Aorta (tissue), 5 donors: ENCODE data around the gene SUSD4. TPM values are rescaled to one million over a fixed set of nuclear protein-coding genes. Genes with fewer than 3 reads are reported as not detected.

Experiments
- ATAC-seq: fragments of 200-7000 bp; cut with Tn5 transposase; one replicate; pipeline ENCODE4 v1.9.1; 2022; ENCODE audit warnings: moderate library complexity; ENCODE audit not compliant: low FRiP score
- DNase-seq, 2 donors: peaks; one replicate each; pipeline ENCODE4 v3.0.0-alpha.2; 2020
- H3K27ac ChIP-seq, 2 donors: one replicate each; pipeline ENCODE4 v1.5.1; 2013; ENCODE audit warnings: low read length in 2 of 2, mild to moderate bottlenecking in 2 of 2, moderate library complexity in 2 of 2, control low read depth in 1 of 2, inconsistent platforms in 1 of 2, low read depth in 1 of 2
- H3K27me3 ChIP-seq, 2 donors: one replicate each; pipeline ENCODE4 v1.6.1; 2013; ENCODE audit warnings: control low read depth in 1 of 2, low read length in 1 of 2, mild to moderate bottlenecking in 1 of 2, moderate library complexity in 1 of 2; ENCODE audit not compliant: insufficient read depth in 2 of 2, control insufficient read depth in 1 of 2
- H3K36me3 ChIP-seq, 2 donors: one replicate each; pipeline ENCODE4 v1.6.1; 2013; ENCODE audit warnings: control low read depth in 1 of 2, low read length in 1 of 2, mild to moderate bottlenecking in 1 of 2; ENCODE audit not compliant: insufficient read depth in 2 of 2, control insufficient read depth in 1 of 2
- H3K4me1 ChIP-seq, 2 donors: one replicate each; pipeline ENCODE4 v1.6.1; 2013; ENCODE audit warnings: low read length in 2 of 2, control low read depth in 1 of 2, mild to moderate bottlenecking in 1 of 2, moderate library complexity in 1 of 2; ENCODE audit not compliant: insufficient read depth in 2 of 2, control insufficient read depth in 1 of 2
- H3K4me3 ChIP-seq, 2 donors: one replicate each; pipeline ENCODE4 v1.5.1; 2013; ENCODE audit warnings: low read length in 2 of 2, control low read depth in 1 of 2, mild to moderate bottlenecking in 1 of 2
- H3K9me3 ChIP-seq: one replicate; pipeline ENCODE4 v1.6.1; 2013; ENCODE audit warnings: mild to moderate bottlenecking, low read length; ENCODE audit not compliant: control insufficient read depth
- WGBS, 2 donors: extraction: QIAGEN DNeasy Blood & Tissue Kit; methylation state at CpG; one replicate each; pipeline ENCODE4 v1.1.7; 2013; 5-methylcytosine and 5-hydroxymethylcytosine counted together
- intact Hi-C, 2 donors: fragments of 100-400 bp; cut with DNase I; formaldehyde crosslinking; loops; one replicate each; pipeline versions ENCODE4 v1.14.2 to v1.15.0; 2022
- polyA plus RNA-seq, 2 donors: library from polyadenylated mRNA; stranded (reverse); fragments of 200-250 nt; gene quantifications; one replicate each; pipeline ENCODE4 v1.2.3, GENCODE V29; 2013
- total RNA-seq, 2 donors: library from RNA; stranded (reverse); fragmentation: NEBNext Ultra II Directional; extraction: Animal tissue kit (Norgen Biotek cat#: 25700); gene quantifications; one replicate each; pipeline ENCODE4 v1.2.1, GENCODE V29; 2021
- donor health status: healthy with polysubstance abuse.
- donor health status: Bipolar disorder and iron deficiency.
- donor health status: DM: no; HTN: no; CAD: no.
- donor health status: DM: no; HTN: no; CAD: no.
- donor health status: DM: yes; HTN: yes; CAD: no.

The SUSD4 gene
- total and polyA plus RNA-seq, 4 donors: 0.46 to 0.81 (median 0.57) TPM

GRCh38 chr1:223244366-223245103 is 119.4 kb downstream of the SUSD4 start:
- WGBS, 2 donors: 82 to 90% methylated on average over 4 of the region's 4 CpGs
- DNase-seq (no peak), ATAC-seq (no peak)
- H3K4me3 ChIP-seq: no peak overlapping the region
- no peaks in the 10 kb centered on the region for H3K27me3 ChIP-seq
- intact Hi-C loops: no loop called here
- H3K4me1 ChIP-seq: no peaks in the 10 kb centered on the region
- H3K9me3 ChIP-seq: no peaks in the 10 kb centered on the region
- H3K27ac ChIP-seq: no peak overlapping the region
- no peaks in the 10 kb centered on the region for H3K36me3 ChIP-seq

- WGBS, 2 donors: 77 to 80% methylated on average over 6 of the region's 6 CpGs
- Histone ChIP-seq H3K4me1 (no peaks in the 10 kb centered on the region), H3K36me3 (no peaks in the 10 kb centered on the region), H3K27ac (no peak overlapping the region), H3K27me3 (no peaks in the 10 kb centered on the region), H3K4me3 (no peak overlapping the region), H3K9me3 (no peaks in the 10 kb centered on the region)
- DNase-seq (no peak), ATAC-seq (no peak)
- intact Hi-C loops: no loop called here
Measured at GRCh38 chr1:223243441-223244050, 120.4 kb downstream of the SUSD4 start.

GRCh38 chr1:223242971-223243370 is 121.0 kb downstream of the SUSD4 start:
- Histone ChIP-seq H3K4me3 (no peak overlapping the region), H3K27me3 (no peaks in the 10 kb centered on the region), H3K4me1 (no peaks in the 10 kb centered on the region), H3K27ac (no peak overlapping the region), H3K36me3 (no peaks in the 10 kb centered on the region), H3K9me3 (no peaks in the 10 kb centered on the region)
- ATAC-seq (no peak), DNase-seq (no peak)
- intact Hi-C loops: no loop called here
- 95 to 96% methylated on average over 7 of the region's 7 CpGs for WGBS, 2 donors

- DNase-seq: no peak
- intact Hi-C loops: no loop called here
- Histone ChIP-seq H3K4me1 (no peaks in the 10 kb centered on the region), H3K27ac (no peak overlapping the region), H3K27me3 (no peaks in the 10 kb centered on the region), H3K4me3 (no peak overlapping the region), H3K36me3 (no peaks in the 10 kb centered on the region), H3K9me3 (no peaks in the 10 kb centered on the region)
- 87 to 89% methylated on average over 6 of the region's 6 CpGs for WGBS, 2 donors
- no peak for ATAC-seq
Measured at GRCh38 chr1:223242382-223242955, 121.5 kb downstream of the SUSD4 start.

- 60 to 62% methylated on average over 2 of the region's 2 CpGs for WGBS, 2 donors
- Histone ChIP-seq H3K9me3 (no peaks in the 10 kb centered on the region), H3K27ac (no peak overlapping the region), H3K36me3 (no peaks in the 10 kb centered on the region), H3K4me1 (no peaks in the 10 kb centered on the region), H3K4me3 (no peak overlapping the region), H3K27me3 (no peaks in the 10 kb centered on the region)
- no peak for ATAC-seq
- no peak for DNase-seq
- intact Hi-C loops: no loop called here
Measured at GRCh38 chr1:223240122-223240521, 123.9 kb downstream of the SUSD4 start.

GRCh38 chr1:223235091-223235490 is 128.9 kb downstream of the SUSD4 start:
- 92 to 94% methylated on average over 3 of the region's 3 CpGs for WGBS, 2 donors
- intact Hi-C loops: no loop called here
- Histone ChIP-seq H3K36me3 (no peaks in the 10 kb centered on the region), H3K4me1 (no peaks in the 10 kb centered on the region), H3K27me3 (no peaks in the 10 kb centered on the region), H3K4me3 (no peak overlapping the region), H3K27ac (no peak overlapping the region), H3K9me3 (no peaks in the 10 kb centered on the region)
- DNase-seq: no peak
- no peak for ATAC-seq

GRCh38 chr1:223234534-223234933 is 129.4 kb downstream of the SUSD4 start:
- Histone ChIP-seq H3K4me1 (no peaks in the 10 kb centered on the region), H3K27ac (no peak overlapping the region)
- ATAC-seq: no peak

GRCh38 chr1:223234170-223234514 is 129.8 kb downstream of the SUSD4 start:
- no peaks in the 10 kb centered on the region for H3K4me1 ChIP-seq
- H3K9me3 ChIP-seq: no peaks in the 10 kb centered on the region
- intact Hi-C loops: loop anchor here in 1 of 2 donors (5.0 kb wide), 1 partner anchor 92 kb away; the partner anchor contains the start of gene TLR5
- H3K27me3 ChIP-seq: no peaks in the 10 kb centered on the region
- ATAC-seq (no peak), DNase-seq (no peak)
- H3K36me3 ChIP-seq: no peaks in the 10 kb centered on the region
- 3 to 10% methylated on average over 1 of the region's 1 CpG for WGBS, 2 donors
- peak overlapping the region in 1 of 2 donors; percentile 46 for H3K27ac ChIP-seq
- no peak overlapping the region for H3K4me3 ChIP-seq

More at GRCh38 chr1:223234534-223234933, 129.4 kb downstream of the SUSD4 start:
- H3K4me3 ChIP-seq: no peak overlapping the region
- H3K9me3 ChIP-seq: no peaks in the 10 kb centered on the region
- H3K27me3 ChIP-seq: no peaks in the 10 kb centered on the region
- 81 to 85% methylated on average over 5 of the region's 5 CpGs for WGBS, 2 donors
- H3K36me3 ChIP-seq: no peaks in the 10 kb centered on the region
- no peak for DNase-seq
- intact Hi-C loops: loop anchor here in 1 of 2 donors (5.0 kb wide), 1 partner anchor 92 kb away; the partner anchor contains the start of gene TLR5
